Measurements from ENCODE around the gene ADIPOR2.
"Not testable (repeated sequence)": the region's sequence is repeated elsewhere in the genome, so short reads cannot be mapped to it uniquely, and the experiment has no call there.

ADIPOR2 gene

DNA sequence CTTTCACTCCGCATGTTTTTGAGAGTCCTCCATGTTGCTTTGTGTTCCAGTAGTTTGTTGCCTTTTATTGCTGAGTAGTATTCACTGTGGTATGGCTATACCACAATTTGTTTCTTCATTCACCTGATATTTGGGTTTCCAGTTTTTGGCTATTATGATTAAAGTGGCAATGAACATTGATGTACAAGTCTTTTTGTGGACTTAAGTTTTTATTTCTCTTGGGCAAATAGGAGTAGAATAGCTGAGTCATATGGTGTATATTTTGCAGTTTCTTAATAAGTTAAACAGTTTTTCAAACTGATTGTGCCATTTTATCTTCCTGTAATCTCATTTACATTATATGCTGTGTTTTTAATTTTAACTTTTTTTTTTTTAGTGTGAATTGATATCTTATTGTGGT is 16.2 kb downstream of the ADIPOR2 start:
- Histone ChIP-seq H3K4me2 (ENCODE audit: insufficient read depth, low read length) (no peak overlapping the region), H3K4me1 (ENCODE audit: insufficient read depth, low read length) (no peaks in the 10 kb centered on the region), H3K79me2 (ENCODE audit: insufficient read depth, low read length) (peaks cover 100% of the 10 kb centered on the region), H3K27ac (ENCODE audit: low read length) (no peak overlapping the region), H3K36me3 (ENCODE audit: insufficient read depth, low read length) (no peaks in the 10 kb centered on the region; the same call in 1 of the 2 replicates), H3K9ac (ENCODE audit: low read depth, low read length) (no peak overlapping the region), H4K20me1 (ENCODE audit: insufficient read depth, low read length) (peaks cover 36% of the 10 kb centered on the region; the same call in 1 of the 2 replicates), H3K27me3 (ENCODE audit: insufficient read depth, low read length, poor library complexity) (no peaks in the 10 kb centered on the region), H2AFZ (ENCODE audit: low read depth, low read length) (no peak overlapping the region), H3K4me3 (ENCODE audit: low read depth in 1 of 2, low read length in 2 of 2) (no peak overlapping the region), H3K9me3 (ENCODE audit: insufficient read depth, low read length, severe bottlenecking) (no peaks in the 10 kb centered on the region)
- TF ChIP-seq, protein P1, sequence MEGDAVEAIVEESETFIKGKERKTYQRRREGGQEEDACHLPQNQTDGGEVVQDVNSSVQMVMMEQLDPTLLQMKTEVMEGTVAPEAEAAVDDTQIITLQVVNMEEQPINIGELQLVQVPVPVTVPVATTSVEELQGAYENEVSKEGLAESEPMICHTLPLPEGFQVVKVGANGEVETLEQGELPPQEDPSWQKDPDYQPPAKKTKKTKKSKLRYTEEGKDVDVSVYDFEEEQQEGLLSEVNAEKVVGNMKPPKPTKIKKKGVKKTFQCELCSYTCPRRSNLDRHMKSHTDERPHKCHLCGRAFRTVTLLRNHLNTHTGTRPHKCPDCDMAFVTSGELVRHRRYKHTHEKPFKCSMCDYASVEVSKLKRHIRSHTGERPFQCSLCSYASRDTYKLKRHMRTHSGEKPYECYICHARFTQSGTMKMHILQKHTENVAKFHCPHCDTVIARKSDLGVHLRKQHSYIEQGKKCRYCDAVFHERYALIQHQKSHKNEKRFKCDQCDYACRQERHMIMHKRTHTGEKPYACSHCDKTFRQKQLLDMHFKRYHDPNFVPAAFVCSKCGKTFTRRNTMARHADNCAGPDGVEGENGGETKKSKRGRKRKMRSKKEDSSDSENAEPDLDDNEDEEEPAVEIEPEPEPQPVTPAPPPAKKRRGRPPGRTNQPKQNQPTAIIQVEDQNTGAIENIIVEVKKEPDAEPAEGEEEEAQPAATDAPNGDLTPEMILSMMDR (IDR thresholded peaks at IDR 0.05; ENCODE audit: borderline replicate concordance, extremely low read depth, low read length, poor library complexity, severe bottlenecking) = no peak
- no peak for TF ChIP-seq EZH2 (IDR thresholded peaks at IDR 0.05; ENCODE audit: borderline replicate concordance, low read depth, low read length, severe bottlenecking)
- no peak for DNase-seq
- ATAC-seq (ENCODE audit: insufficient read depth, low read depth) = no peak

DNA sequence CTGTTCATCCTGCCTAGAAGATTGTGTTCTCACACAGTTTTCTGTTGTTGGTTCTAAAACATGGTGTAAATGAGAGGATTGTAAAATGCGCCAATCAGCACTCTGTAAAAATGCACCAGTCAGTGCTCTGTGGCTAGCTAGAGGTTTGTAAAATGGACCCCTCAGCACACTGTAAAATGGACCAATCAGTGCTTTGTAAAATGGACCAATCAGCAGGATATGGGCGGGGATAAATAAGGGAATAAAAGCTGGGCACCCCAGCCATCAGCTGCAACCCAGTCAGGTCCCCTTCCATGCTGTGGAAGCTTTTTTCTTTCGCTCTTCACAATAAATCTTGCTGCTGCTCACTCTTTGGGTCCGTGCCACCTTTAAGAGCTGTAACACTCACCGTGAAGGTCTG is 19.1 kb downstream of the ADIPOR2 start:
- not testable (repeated sequence) for H3K4me3 ChIP-seq (ENCODE audit: low read depth in 1 of 2, low read length in 2 of 2); H3K9ac ChIP-seq (ENCODE audit: low read depth, low read length); ATAC-seq (ENCODE audit: insufficient read depth, low read depth); DNase-seq; H3K4me2 ChIP-seq (ENCODE audit: insufficient read depth, low read length); H2AFZ ChIP-seq (ENCODE audit: low read depth, low read length); H3K27me3 ChIP-seq (ENCODE audit: insufficient read depth, low read length, poor library complexity); H3K27ac ChIP-seq (ENCODE audit: low read length); H3K9me3 ChIP-seq (ENCODE audit: insufficient read depth, low read length, severe bottlenecking); H3K4me1 ChIP-seq (ENCODE audit: insufficient read depth, low read length)
- peaks cover 40% of the 10 kb centered on the region for H4K20me1 ChIP-seq (ENCODE audit: insufficient read depth, low read length)
- peaks cover 14% of the 10 kb centered on the region; the same call in 1 of the 2 replicates for H3K36me3 ChIP-seq (ENCODE audit: insufficient read depth, low read length)
- peaks cover 100% of the 10 kb centered on the region for H3K79me2 ChIP-seq (ENCODE audit: insufficient read depth, low read length)

DNA sequence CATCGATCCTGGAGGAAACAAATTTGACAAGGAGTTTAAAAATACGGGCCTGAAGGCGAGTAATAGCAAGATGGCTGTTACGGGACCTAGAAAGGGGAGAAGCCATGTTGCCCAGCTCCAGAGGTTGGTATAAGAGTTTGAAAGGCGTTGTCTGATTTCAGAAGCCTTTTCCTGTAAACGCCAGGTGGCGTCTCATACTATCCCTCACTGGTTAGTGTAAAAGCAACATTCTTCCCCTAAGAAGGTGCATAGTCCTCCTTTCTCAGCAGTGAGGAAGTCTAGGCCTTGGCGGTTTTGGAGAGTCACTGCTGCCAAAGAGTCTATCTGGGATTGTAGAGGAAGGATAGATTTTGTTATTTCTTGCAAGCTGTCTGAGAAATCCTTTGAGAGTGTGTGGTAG is 20.0 kb downstream of the ADIPOR2 start:
- DNase-seq; H3K27ac ChIP-seq (ENCODE audit: low read length); ATAC-seq (ENCODE audit: insufficient read depth, low read depth); H3K4me2 ChIP-seq (ENCODE audit: insufficient read depth, low read length); H3K27me3 ChIP-seq (ENCODE audit: insufficient read depth, low read length, poor library complexity); H3K9me3 ChIP-seq (ENCODE audit: insufficient read depth, low read length, severe bottlenecking); H3K9ac ChIP-seq (ENCODE audit: low read depth, low read length); H3K4me1 ChIP-seq (ENCODE audit: insufficient read depth, low read length); H3K4me3 ChIP-seq (ENCODE audit: low read depth in 1 of 2, low read length in 2 of 2); H2AFZ ChIP-seq (ENCODE audit: low read depth, low read length): not testable (repeated sequence)
- Histone ChIP-seq H4K20me1 (ENCODE audit: insufficient read depth, low read length) (peaks cover 47% of the 10 kb centered on the region), H3K79me2 (ENCODE audit: insufficient read depth, low read length) (peaks cover 100% of the 10 kb centered on the region), H3K36me3 (ENCODE audit: insufficient read depth, low read length) (peaks cover 18% of the 10 kb centered on the region; the same call in 1 of the 2 replicates)

DNA sequence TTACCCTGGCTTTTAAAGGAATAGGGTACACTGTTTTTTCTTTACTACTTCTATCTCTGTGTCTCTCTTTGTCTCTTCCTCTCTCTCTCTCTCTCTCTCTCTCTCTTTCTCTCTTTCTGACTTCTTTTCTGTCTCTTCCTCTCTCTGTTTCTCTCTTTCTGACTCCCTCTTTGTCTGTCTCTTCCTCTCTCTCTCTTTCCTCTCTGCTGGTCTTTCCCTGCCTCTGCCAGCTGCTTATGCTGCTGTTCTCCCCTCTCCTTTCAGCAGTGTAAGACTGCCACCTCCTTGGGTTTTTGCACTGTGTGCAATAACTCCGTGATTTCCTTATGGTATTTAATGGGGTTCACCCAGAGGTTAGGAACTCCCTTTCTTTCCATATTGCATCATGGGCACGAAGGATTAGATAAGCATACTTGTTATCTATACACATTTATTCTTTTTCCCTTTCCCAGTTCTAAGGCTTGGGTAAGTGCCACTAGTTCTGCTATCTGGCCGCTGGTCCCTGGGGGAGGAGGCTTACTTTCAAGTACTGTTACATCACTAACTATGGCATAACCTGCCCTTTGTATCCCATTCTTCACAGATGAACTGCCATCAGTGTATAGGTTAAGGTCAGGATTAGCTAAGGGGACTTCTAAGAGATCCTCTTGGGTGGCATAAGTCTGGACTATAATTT is 20.8 kb downstream of the ADIPOR2 start:
- not testable (repeated sequence) for H2AFZ ChIP-seq (ENCODE audit: low read depth, low read length); H3K9ac ChIP-seq (ENCODE audit: low read depth, low read length); ATAC-seq (ENCODE audit: insufficient read depth, low read depth); H3K4me2 ChIP-seq (ENCODE audit: insufficient read depth, low read length); H3K9me3 ChIP-seq (ENCODE audit: insufficient read depth, low read length, severe bottlenecking); H3K27me3 ChIP-seq (ENCODE audit: insufficient read depth, low read length, poor library complexity); H3K4me3 ChIP-seq (ENCODE audit: low read depth in 1 of 2, low read length in 2 of 2); DNase-seq; H3K27ac ChIP-seq (ENCODE audit: low read length); H3K4me1 ChIP-seq (ENCODE audit: insufficient read depth, low read length)
- Histone ChIP-seq H3K79me2 (ENCODE audit: insufficient read depth, low read length) (peaks cover 99% of the 10 kb centered on the region), H3K36me3 (ENCODE audit: insufficient read depth, low read length) (peaks cover 18% of the 10 kb centered on the region; the same call in 1 of the 2 replicates), H4K20me1 (ENCODE audit: insufficient read depth, low read length) (peaks cover 49% of the 10 kb centered on the region)

DNA sequence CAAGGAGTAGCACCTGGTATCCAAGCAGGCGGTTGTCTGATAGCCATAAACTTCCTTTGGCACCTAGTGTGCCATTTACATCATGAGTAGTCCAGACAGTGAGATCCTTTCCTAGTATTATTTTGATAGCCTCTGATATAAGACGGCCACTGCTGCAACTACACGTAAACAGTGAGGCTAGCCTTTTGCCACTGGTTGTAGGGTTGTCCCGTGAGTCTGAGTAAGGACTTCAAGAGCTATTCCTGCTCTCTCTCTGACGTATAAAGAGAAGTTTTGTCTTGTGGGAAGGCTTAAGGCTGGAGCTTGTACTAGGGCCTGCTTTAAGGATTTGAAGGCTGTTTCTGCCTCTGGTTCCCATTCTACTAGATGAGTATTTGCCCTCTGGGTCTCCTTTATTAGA is 21.4 kb downstream of the ADIPOR2 start:
- H3K27ac ChIP-seq (ENCODE audit: low read length); ATAC-seq (ENCODE audit: insufficient read depth, low read depth); H3K27me3 ChIP-seq (ENCODE audit: insufficient read depth, low read length, poor library complexity); DNase-seq; H2AFZ ChIP-seq (ENCODE audit: low read depth, low read length); H3K4me3 ChIP-seq (ENCODE audit: low read depth in 1 of 2, low read length in 2 of 2); H3K4me1 ChIP-seq (ENCODE audit: insufficient read depth, low read length); H3K4me2 ChIP-seq (ENCODE audit: insufficient read depth, low read length); H3K9ac ChIP-seq (ENCODE audit: low read depth, low read length); H3K9me3 ChIP-seq (ENCODE audit: insufficient read depth, low read length, severe bottlenecking): not testable (repeated sequence)
- H3K36me3 ChIP-seq (ENCODE audit: insufficient read depth, low read length) = peaks cover 18% of the 10 kb centered on the region; the same call in 1 of the 2 replicates
- peaks cover 50% of the 10 kb centered on the region for H4K20me1 ChIP-seq (ENCODE audit: insufficient read depth, low read length)
- peaks cover 99% of the 10 kb centered on the region for H3K79me2 ChIP-seq (ENCODE audit: insufficient read depth, low read length)

DNA sequence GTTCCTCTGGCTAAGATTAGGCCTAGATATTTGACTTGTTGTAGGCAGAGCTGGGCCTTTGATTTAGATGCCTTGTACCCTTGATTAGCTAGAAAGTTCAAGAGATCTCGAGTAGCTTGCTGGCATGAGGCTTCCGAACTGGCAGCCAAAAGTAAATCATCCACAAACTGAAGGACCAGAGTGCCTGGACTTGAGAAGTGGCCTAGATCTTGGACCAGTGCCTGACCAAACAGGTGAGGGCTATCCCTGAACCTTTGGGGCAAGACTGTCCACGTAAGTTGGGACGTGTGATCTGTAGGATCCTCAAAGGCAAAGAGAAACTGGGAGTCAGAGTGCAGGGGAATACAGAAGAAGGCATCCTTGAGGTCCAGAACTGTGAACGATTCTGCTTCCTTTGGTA is 22.0 kb downstream of the ADIPOR2 start:
- DNase-seq; H3K9me3 ChIP-seq (ENCODE audit: insufficient read depth, low read length, severe bottlenecking); H3K9ac ChIP-seq (ENCODE audit: low read depth, low read length); H3K4me2 ChIP-seq (ENCODE audit: insufficient read depth, low read length); H2AFZ ChIP-seq (ENCODE audit: low read depth, low read length); H3K27ac ChIP-seq (ENCODE audit: low read length); H3K4me3 ChIP-seq (ENCODE audit: low read depth in 1 of 2, low read length in 2 of 2); H3K4me1 ChIP-seq (ENCODE audit: insufficient read depth, low read length); ATAC-seq (ENCODE audit: insufficient read depth, low read depth); H3K27me3 ChIP-seq (ENCODE audit: insufficient read depth, low read length, poor library complexity): not testable (repeated sequence)
- H3K79me2 ChIP-seq (ENCODE audit: insufficient read depth, low read length) = peaks cover 99% of the 10 kb centered on the region
- H3K36me3 ChIP-seq (ENCODE audit: insufficient read depth, low read length) = peaks cover 18% of the 10 kb centered on the region; the same call in 1 of the 2 replicates
- peaks cover 53% of the 10 kb centered on the region for H4K20me1 ChIP-seq (ENCODE audit: insufficient read depth, low read length)

DNA sequence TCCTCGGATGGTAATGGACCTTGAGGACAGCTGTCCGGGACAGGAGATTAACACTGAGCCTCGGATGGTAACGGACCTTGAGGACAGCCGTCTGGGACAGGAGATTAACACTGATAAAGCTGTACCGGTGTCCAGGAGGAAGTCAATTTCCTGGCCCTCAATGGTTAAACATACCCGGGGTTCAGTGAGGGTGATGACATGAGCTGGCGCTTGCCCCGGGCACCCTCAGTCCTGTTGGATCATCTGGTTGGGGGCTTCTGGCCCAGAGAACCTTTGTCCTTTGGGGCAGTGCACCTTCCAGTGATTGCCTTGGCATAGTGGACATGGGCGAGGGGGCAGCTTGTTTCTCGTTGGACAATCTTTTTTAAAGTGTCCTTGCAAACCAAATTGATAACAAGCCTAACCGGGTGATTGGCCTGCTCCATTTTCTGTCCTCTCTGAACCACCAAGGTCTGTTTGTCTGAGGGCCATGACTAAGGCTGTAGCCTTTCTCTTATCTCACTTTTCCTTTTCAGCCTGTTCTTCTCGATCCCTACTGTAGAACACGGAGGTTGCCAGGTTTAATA is 23.0 kb downstream of the ADIPOR2 start:
- not testable (repeated sequence) for H3K27me3 ChIP-seq (ENCODE audit: insufficient read depth, low read length, poor library complexity); H3K9ac ChIP-seq (ENCODE audit: low read depth, low read length); DNase-seq; H3K27ac ChIP-seq (ENCODE audit: low read length); ATAC-seq (ENCODE audit: insufficient read depth, low read depth); H3K4me3 ChIP-seq (ENCODE audit: low read depth in 1 of 2, low read length in 2 of 2); H2AFZ ChIP-seq (ENCODE audit: low read depth, low read length); H3K4me1 ChIP-seq (ENCODE audit: insufficient read depth, low read length); H3K4me2 ChIP-seq (ENCODE audit: insufficient read depth, low read length); H3K9me3 ChIP-seq (ENCODE audit: insufficient read depth, low read length, severe bottlenecking)
- H3K36me3 ChIP-seq (ENCODE audit: insufficient read depth, low read length) = peaks cover 18% of the 10 kb centered on the region; the same call in 1 of the 2 replicates
- H3K79me2 ChIP-seq (ENCODE audit: insufficient read depth, low read length) = peaks cover 98% of the 10 kb centered on the region
- peaks cover 52% of the 10 kb centered on the region for H4K20me1 ChIP-seq (ENCODE audit: insufficient read depth, low read length)

All from DND-41 (cell line).